Esophagus muscularis mucosa (tissue), 4 donors: ENCODE results near the gene SKI. TPM values are rescaled to one million over a fixed set of nuclear protein-coding genes. Genes with fewer than 3 reads are reported as not detected.
"Not testable (repeated sequence)": the region's sequence is repeated elsewhere in the genome, so short reads cannot be mapped to it uniquely, and the experiment has no call there.

Experiments used
- DNase-seq: peaks from one replicate; pipeline ENCODE4 v3.0.0-alpha.2; 2017; ENCODE audit errors: extremely low spot score
- H3K27ac ChIP-seq, 4 donors: fragments of 200-600 bp; sonication (generic); replicated peaks in 1 of 4; 1 replicate in 3 of 4; 2 replicates in 1 of 4; pipeline ENCODE4 v1.5.1; 2016 to 2019; ENCODE audit warnings: mild to moderate bottlenecking in 1 of 4
- H3K27me3 ChIP-seq, 4 donors: fragments of 200-600 bp; sonication (generic); one replicate each; pipeline versions ENCODE4 v1.5.1 to v1.6.0; 2016 to 2019
- H3K36me3 ChIP-seq, 4 donors: fragments of 200-600 bp; sonication (generic); one replicate each; pipeline ENCODE4 v1.5.1; 2016 to 2019
- H3K4me1 ChIP-seq, 4 donors: fragments of 200-600 bp; sonication (generic); one replicate each; pipeline ENCODE4 v1.5.1; 2016 to 2019
- H3K4me3 ChIP-seq, 4 donors: fragments of 200-600 bp; sonication (generic); 1 replicate in 2 of 4; 2 replicates in 2 of 4; pipeline ENCODE4 v1.5.1; 2016 to 2019; ENCODE audit warnings: mild to moderate bottlenecking in 4 of 4, moderate library complexity in 1 of 4
- H3K9me3 ChIP-seq, 4 donors: fragments of 200-600 bp; sonication (generic); 1 replicate in 3 of 4; 2 replicates in 1 of 4; pipeline ENCODE4 v1.5.1; 2016 to 2019
- CTCF ChIP-seq, 3 experiments: fragments of 200-600 bp in 2 of 3; fragments of 450-650 bp in 1 of 3; sonication (generic) in 2 of 3; IDR thresholded peaks; one replicate each; pipeline ENCODE4 v1.5.1; 2017 to 2019; ENCODE audit warnings: antibody characterized with exemption in 3 of 3, mild to moderate bottlenecking in 2 of 3, moderate library complexity in 1 of 3
- EP300 ChIP-seq: sonication (generic); formaldehyde crosslinking; IDR thresholded peaks from one replicate; pipeline ENCODE4 v1.6.1; 2017; ENCODE audit warnings: antibody characterized with exemption
- POLR2A ChIP-seq: fragments of 450-650 bp; IDR thresholded peaks from one replicate; pipeline ENCODE4 v1.6.1; 2017; ENCODE audit warnings: antibody characterized with exemption, moderate library complexity, mild to moderate bottlenecking, low read depth
- POLR2AphosphoS5 ChIP-seq, 2 donors: sonication (generic); formaldehyde crosslinking; IDR thresholded peaks; one replicate each; pipeline ENCODE4 v1.6.1; 2017; ENCODE audit warnings: antibody characterized with exemption in 2 of 2
- WGBS: methylation state at CpG from one replicate; pipeline ENCODE4 v1.1.5; 2018; 5-methylcytosine and 5-hydroxymethylcytosine counted together
- intact Hi-C: fragments of 100-400 bp; cut with DNase I; formaldehyde crosslinking; loops from one replicate; pipeline ENCODE4 v1.15.1; 2023
- total RNA-seq, 4 donors: library from RNA; depleted of rRNA; stranded (reverse); fragments of >200 nt; gene quantifications; one replicate each; pipeline versions ENCODE4 v1.1.0 to v1.2.1, GENCODE V29; 2016

The SKI gene
- total RNA-seq, 4 donors from 2014 or later: 70.1 to 190 (median 124) TPM

- H3K9me3 ChIP-seq: no peaks in the 10 kb centered on the region
- H3K4me1 ChIP-seq: peaks cover 15 to 30% (median 25%) of the 10 kb centered on the region in 4 donors
- TF ChIP-seq POLR2AphosphoS5 (IDR thresholded peaks at IDR 0.05) (no peak), CTCF (IDR thresholded peaks at IDR 0.05) (no peak), POLR2A (no peak), EP300 (no peak)
- intact Hi-C loops: no loop called here
- H3K27ac ChIP-seq: peak overlapping the region; percentile 77 to 85 (median 80)
- no peaks in the 10 kb centered on the region for H3K36me3 ChIP-seq
- 94% methylated on average over 7 of the region's 12 CpGs for WGBS
- DNase-seq: no peak
- H3K4me3 ChIP-seq: no peak overlapping the region
- no peaks in the 10 kb centered on the region for H3K27me3 ChIP-seq
Observed at GRCh38 chr1:2330035-2330434, 101.9 kb downstream of the SKI start.

- H3K4me1 ChIP-seq: peaks cover 15 to 30% (median 25%) of the 10 kb centered on the region in 4 donors
- H3K4me3 ChIP-seq: peak overlapping the region in 1 of 4 donors; percentile 25
- peak overlapping the region; percentile 77 to 85 (median 80) for H3K27ac ChIP-seq
- H3K9me3 ChIP-seq: no peaks in the 10 kb centered on the region
- no peak for DNase-seq
- WGBS: 43% methylated on average over 20 of the region's 31 CpGs
- no peaks in the 10 kb centered on the region for H3K27me3 ChIP-seq
- no peaks in the 10 kb centered on the region for H3K36me3 ChIP-seq
- intact Hi-C loops: no loop called here
- TF ChIP-seq CTCF (IDR thresholded peaks at IDR 0.05) (peak; percentile 5 to 33 (median 11)), POLR2A (no peak), EP300 (no peak), POLR2AphosphoS5 (IDR thresholded peaks at IDR 0.05) (peak; percentile 77 to 78)
Observed at GRCh38 chr1:2330519-2331199, 102.5 kb downstream of the SKI start.

GRCh38 chr1:2331200-2331544, 103.1 kb downstream of the SKI start:
- Histone ChIP-seq H3K9me3 (no peaks in the 10 kb centered on the region), H3K36me3 (no peaks in the 10 kb centered on the region), H3K4me1 (peaks cover 15 to 30% (median 25%) of the 10 kb centered on the region in 4 donors), H3K27ac (peak overlapping the region; percentile 77 to 85 (median 80)), H3K4me3 (no peak overlapping the region), H3K27me3 (no peaks in the 10 kb centered on the region)
- TF ChIP-seq POLR2A: no peak
- no peak for TF ChIP-seq CTCF (IDR thresholded peaks at IDR 0.05)
- no peak for TF ChIP-seq POLR2AphosphoS5 (IDR thresholded peaks at IDR 0.05)
- no peak for TF ChIP-seq EP300
- WGBS: 80% methylated on average over 4 of the region's 11 CpGs
- DNase-seq: no peak
- intact Hi-C loops: no loop called here

- DNase-seq, H3K36me3 ChIP-seq, H3K9me3 ChIP-seq, H3K4me3 ChIP-seq, H3K27me3 ChIP-seq, intact Hi-C loops: not testable (repeated sequence)
- WGBS: 92% methylated on average over 33 of the region's 33 CpGs
- Histone ChIP-seq H3K27ac (peak overlapping the region; percentile 77 to 85 (median 80)), H3K4me1 (peaks cover 15 to 30% (median 25%) of the 10 kb centered on the region in 4 donors)
Observed at GRCh38 chr1:2331580-2331979, 103.5 kb downstream of the SKI start.

GRCh38 chr1:2334366-2334765, 106.2 kb downstream of the SKI start:
- intact Hi-C loops: no loop called here
- Histone ChIP-seq H3K27me3 (no peaks in the 10 kb centered on the region), H3K4me3 (no peak overlapping the region), H3K9me3 (no peaks in the 10 kb centered on the region), H3K27ac (no peak overlapping the region), H3K4me1 (peaks cover 15 to 23% (median 22%) of the 10 kb centered on the region in 4 donors), H3K36me3 (no peaks in the 10 kb centered on the region)
- TF ChIP-seq EP300 (no peak), CTCF (IDR thresholded peaks at IDR 0.05) (no peak), POLR2A (no peak), POLR2AphosphoS5 (IDR thresholded peaks at IDR 0.05) (no peak)
- 95% methylated on average over 18 of the region's 21 CpGs for WGBS
- DNase-seq: no peak
